HepG2 (cell line): ENCODE measurements around the gene CMTM8. TPM values are rescaled to one million over a fixed set of nuclear protein-coding genes. Genes with fewer than 3 reads are reported as not detected.

Source experiments
- ELF3 ChIP-seq: IDR thresholded peaks from 2 replicates; pipeline ENCODE4 v1.6.1; 2016; ENCODE audit warnings: missing genetic modification reagents, missing compliant biosample characterization
- GPN1 ChIP-seq: sonication (generic); formaldehyde crosslinking; IDR thresholded peaks from 2 replicates; pipeline ENCODE4 v1.5.1; 2020; ENCODE audit warnings: missing genetic modification reagents, borderline replicate concordance
- KDM5B ChIP-seq: sonication (generic); formaldehyde crosslinking; IDR thresholded peaks from 2 replicates; pipeline ENCODE4 v1.4.0; 2020; ENCODE audit warnings: missing genetic modification reagents, mild to moderate bottlenecking, borderline replicate concordance
- MED8 ChIP-seq: sonication (generic); formaldehyde crosslinking; IDR thresholded peaks from 2 replicates; pipeline ENCODE4 v1.8.1; 2023; ENCODE audit warnings: mild to moderate bottlenecking, missing genetic modification reagents; ENCODE audit not compliant: insufficient replicate concordance
- SOX13 ChIP-seq, 3 experiments: fragments of 450-650 bp in 1 of 3; sonication (generic) in 1 of 3; formaldehyde crosslinking in 1 of 3; IDR thresholded peaks in 2 of 3; conservative IDR thresholded peaks in 1 of 3; 2 replicates each; pipeline versions ENCODE4 v1.5.0 to v1.6.1; 2016 to 2020; ENCODE audit warnings: antibody characterized with exemption in 1 of 3, mild to moderate bottlenecking in 1 of 3, missing compliant biosample characterization in 1 of 3, missing genetic modification reagents in 1 of 3, moderate library complexity in 1 of 3
- TEAD2 ChIP-seq: sonication (generic); formaldehyde crosslinking; IDR thresholded peaks from 2 replicates; pipeline ENCODE4 v1.9.0; 2021; ENCODE audit warnings: missing genetic modification reagents
- polyA plus RNA-seq, 8 experiments: library from polyadenylated mRNA; depleted of rRNA in 3 of 8; stranded (reverse) in 7 of 8; unstranded in 1 of 8; fragments of >200 nt; fragmentation: Illumina TruSeq in 4 of 8; extraction: Trizol in 4 of 8; gene quantifications; 2 replicates each; pipeline versions ENCODE4 v1.2.1 to v1.2.3, GENCODE V29; 2011 to 2016; ENCODE audit warnings: low read depth in 4 of 8, missing spikeins in 1 of 8, mixed read lengths in 1 of 8; ENCODE audit not compliant: insufficient read depth in 1 of 8
- total RNA-seq, 5 experiments: library from RNA; depleted of rRNA; stranded (reverse); fragments of >200 nt; fragmentation: Illumina TruSeq; extraction: Trizol; gene quantifications; 2 replicates each; pipeline ENCODE4 v1.2.3, GENCODE V29; 2016; ENCODE audit warnings: low read depth in 1 of 5
- TF ChIP-seq, protein P1 (sequence below): sonication (generic); formaldehyde crosslinking; IDR thresholded peaks from 2 replicates; pipeline ENCODE4 v1.8.1; 2023; ENCODE audit warnings: missing genetic modification reagents, mild to moderate bottlenecking, borderline replicate concordance
- TF ChIP-seq, protein P2 (sequence below): sonication (generic); formaldehyde crosslinking; IDR thresholded peaks from 2 replicates; pipeline ENCODE4 v1.4.0; 2020; ENCODE audit warnings: missing genetic modification reagents
- TF ChIP-seq, protein P3 (sequence below): sonication (generic); formaldehyde crosslinking; IDR thresholded peaks from 2 replicates; pipeline ENCODE4 v1.5.0; 2020; ENCODE audit warnings: mild to moderate bottlenecking, missing genetic modification reagents, borderline replicate concordance

CMTM8 gene
- total and polyA plus RNA-seq, 2 of the 13 experiments (the other 11 are each of a cell fraction or from before 2014, with no cell fraction given) = 8.9 to 15.8 TPM

DNA sequence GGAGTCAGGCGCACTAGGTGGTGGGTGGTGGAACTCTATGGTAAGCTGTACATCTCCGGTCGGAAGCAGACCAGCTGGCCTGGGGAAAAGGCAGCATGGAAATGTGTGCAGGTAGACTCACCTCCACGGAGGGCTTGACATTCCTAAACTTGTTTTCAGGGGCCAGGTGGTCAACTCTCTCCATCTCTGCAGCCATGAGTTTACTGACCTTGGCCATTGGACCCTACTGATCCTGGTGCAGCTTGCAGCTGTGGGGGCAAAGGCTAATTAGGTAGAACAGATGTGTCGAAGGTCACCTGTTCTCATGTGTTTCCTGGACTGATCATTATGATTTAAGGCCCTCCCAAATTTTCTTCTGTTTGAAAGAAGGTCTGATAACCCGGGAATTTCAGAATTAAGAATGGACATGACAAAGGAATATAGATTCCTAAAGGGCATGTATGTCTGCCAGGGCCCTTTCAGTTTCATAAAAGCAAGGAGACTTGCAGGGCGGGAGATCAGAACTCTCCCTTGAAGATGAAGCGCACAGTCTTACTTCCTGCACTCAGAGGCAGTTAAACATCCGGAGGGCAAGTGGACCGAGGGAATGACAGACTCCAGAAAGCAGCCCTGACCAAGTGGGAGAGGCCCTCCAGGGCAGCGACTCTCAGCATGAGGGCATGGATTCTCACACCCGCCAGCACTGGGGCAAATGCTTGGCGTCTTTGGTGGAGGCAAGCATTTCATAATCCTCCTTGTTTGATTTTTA is 97.1 kb downstream of the CMTM8 start (continued):
- TF ChIP-seq GPN1 (CRISPR knock-in tag) = no peak
- TF ChIP-seq, protein P1, sequence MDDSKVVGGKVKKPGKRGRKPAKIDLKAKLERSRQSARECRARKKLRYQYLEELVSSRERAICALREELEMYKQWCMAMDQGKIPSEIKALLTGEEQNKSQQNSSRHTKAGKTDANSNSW (CRISPR knock-in tag) = no peak
- TF ChIP-seq ELF3 (CRISPR knock-in tag) = 0 out of 2 replicates have a peak, but pooled peaks have one; percentile 21
- TF ChIP-seq MED8 (CRISPR knock-in tag) = no peak
- TF ChIP-seq KDM5B (CRISPR knock-in tag) = 0 out of 2 replicates have a peak, but pooled peaks have one; percentile 36
- TF ChIP-seq, protein P2, sequence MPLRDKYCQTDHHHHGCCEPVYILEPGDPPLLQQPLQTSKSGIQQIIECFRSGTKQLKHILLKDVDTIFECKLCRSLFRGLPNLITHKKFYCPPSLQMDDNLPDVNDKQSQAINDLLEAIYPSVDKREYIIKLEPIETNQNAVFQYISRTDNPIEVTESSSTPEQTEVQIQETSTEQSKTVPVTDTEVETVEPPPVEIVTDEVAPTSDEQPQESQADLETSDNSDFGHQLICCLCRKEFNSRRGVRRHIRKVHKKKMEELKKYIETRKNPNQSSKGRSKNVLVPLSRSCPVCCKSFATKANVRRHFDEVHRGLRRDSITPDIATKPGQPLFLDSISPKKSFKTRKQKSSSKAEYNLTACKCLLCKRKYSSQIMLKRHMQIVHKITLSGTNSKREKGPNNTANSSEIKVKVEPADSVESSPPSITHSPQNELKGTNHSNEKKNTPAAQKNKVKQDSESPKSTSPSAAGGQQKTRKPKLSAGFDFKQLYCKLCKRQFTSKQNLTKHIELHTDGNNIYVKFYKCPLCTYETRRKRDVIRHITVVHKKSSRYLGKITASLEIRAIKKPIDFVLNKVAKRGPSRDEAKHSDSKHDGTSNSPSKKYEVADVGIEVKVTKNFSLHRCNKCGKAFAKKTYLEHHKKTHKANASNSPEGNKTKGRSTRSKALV (CRISPR knock-in tag) = no peak
- TF ChIP-seq SOX13 (IDR thresholded peaks at IDR 0.05) = no peak
- no peak for TF ChIP-seq SOX13 (CRISPR knock-in tag; conservative IDR thresholded peaks at IDR 0.05 in 1 of 2, IDR thresholded peaks at IDR 0.05 in 1 of 2)
- TF ChIP-seq, protein P3, sequence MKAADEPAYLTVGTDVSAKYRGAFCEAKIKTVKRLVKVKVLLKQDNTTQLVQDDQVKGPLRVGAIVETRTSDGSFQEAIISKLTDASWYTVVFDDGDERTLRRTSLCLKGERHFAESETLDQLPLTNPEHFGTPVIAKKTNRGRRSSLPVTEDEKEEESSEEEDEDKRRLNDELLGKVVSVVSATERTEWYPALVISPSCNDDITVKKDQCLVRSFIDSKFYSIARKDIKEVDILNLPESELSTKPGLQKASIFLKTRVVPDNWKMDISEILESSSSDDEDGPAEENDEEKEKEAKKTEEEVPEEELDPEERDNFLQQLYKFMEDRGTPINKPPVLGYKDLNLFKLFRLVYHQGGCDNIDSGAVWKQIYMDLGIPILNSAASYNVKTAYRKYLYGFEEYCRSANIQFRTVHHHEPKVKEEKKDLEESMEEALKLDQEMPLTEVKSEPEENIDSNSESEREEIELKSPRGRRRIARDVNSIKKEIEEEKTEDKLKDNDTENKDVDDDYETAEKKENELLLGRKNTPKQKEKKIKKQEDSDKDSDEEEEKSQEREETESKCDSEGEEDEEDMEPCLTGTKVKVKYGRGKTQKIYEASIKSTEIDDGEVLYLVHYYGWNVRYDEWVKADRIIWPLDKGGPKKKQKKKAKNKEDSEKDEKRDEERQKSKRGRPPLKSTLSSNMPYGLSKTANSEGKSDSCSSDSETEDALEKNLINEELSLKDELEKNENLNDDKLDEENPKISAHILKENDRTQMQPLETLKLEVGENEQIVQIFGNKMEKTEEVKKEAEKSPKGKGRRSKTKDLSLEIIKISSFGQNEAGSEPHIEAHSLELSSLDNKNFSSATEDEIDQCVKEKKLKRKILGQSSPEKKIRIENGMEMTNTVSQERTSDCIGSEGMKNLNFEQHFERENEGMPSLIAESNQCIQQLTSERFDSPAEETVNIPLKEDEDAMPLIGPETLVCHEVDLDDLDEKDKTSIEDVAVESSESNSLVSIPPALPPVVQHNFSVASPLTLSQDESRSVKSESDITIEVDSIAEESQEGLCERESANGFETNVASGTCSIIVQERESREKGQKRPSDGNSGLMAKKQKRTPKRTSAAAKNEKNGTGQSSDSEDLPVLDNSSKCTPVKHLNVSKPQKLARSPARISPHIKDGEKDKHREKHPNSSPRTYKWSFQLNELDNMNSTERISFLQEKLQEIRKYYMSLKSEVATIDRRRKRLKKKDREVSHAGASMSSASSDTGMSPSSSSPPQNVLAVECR (CRISPR knock-in tag) = peak; percentile 49
- TF ChIP-seq TEAD2 (CRISPR knock-in tag) = no peak
